Measurements from ENCODE around the gene B3GAT1.

GRCh38 chr11:134337051-134337450 lies 75.0 kb downstream of the B3GAT1 start:
- TF ChIP-seq, protein P1, sequence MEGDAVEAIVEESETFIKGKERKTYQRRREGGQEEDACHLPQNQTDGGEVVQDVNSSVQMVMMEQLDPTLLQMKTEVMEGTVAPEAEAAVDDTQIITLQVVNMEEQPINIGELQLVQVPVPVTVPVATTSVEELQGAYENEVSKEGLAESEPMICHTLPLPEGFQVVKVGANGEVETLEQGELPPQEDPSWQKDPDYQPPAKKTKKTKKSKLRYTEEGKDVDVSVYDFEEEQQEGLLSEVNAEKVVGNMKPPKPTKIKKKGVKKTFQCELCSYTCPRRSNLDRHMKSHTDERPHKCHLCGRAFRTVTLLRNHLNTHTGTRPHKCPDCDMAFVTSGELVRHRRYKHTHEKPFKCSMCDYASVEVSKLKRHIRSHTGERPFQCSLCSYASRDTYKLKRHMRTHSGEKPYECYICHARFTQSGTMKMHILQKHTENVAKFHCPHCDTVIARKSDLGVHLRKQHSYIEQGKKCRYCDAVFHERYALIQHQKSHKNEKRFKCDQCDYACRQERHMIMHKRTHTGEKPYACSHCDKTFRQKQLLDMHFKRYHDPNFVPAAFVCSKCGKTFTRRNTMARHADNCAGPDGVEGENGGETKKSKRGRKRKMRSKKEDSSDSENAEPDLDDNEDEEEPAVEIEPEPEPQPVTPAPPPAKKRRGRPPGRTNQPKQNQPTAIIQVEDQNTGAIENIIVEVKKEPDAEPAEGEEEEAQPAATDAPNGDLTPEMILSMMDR (IDR thresholded peaks at IDR 0.05): no peak
- TF ChIP-seq POLR2AphosphoS5 (IDR thresholded peaks at IDR 0.05) (no peak), POLR2A (IDR thresholded peaks at IDR 0.05) (no peak)
